Loucy (cell line): Measurements from ENCODE around the gene LDAH.

ENCODE experiments used
- EZH2phosphoT487 ChIP-seq: fragments of 200-600 bp; IDR thresholded peaks from 2 replicates; pipeline ENCODE4 v1.6.1; 2018; ENCODE audit warnings: antibody characterized with exemption, mild to moderate bottlenecking, moderate library complexity, borderline replicate concordance
- TF ChIP-seq, protein P1 (sequence below): fragments of 200-600 bp; sonication (generic); conservative IDR thresholded peaks from 2 replicates; pipeline ENCODE4 v1.5.1; 2014; ENCODE audit warnings: mild to moderate bottlenecking, antibody characterized with exemption, low read length

- TF ChIP-seq, protein P1, sequence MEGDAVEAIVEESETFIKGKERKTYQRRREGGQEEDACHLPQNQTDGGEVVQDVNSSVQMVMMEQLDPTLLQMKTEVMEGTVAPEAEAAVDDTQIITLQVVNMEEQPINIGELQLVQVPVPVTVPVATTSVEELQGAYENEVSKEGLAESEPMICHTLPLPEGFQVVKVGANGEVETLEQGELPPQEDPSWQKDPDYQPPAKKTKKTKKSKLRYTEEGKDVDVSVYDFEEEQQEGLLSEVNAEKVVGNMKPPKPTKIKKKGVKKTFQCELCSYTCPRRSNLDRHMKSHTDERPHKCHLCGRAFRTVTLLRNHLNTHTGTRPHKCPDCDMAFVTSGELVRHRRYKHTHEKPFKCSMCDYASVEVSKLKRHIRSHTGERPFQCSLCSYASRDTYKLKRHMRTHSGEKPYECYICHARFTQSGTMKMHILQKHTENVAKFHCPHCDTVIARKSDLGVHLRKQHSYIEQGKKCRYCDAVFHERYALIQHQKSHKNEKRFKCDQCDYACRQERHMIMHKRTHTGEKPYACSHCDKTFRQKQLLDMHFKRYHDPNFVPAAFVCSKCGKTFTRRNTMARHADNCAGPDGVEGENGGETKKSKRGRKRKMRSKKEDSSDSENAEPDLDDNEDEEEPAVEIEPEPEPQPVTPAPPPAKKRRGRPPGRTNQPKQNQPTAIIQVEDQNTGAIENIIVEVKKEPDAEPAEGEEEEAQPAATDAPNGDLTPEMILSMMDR: no peak
- TF ChIP-seq EZH2phosphoT487: no peak
Observed at GRCh38 chr2:20671736-20672080, 151.2 kb downstream of the LDAH start.
